GM12864 (cell line): ENCODE data around the gene WDR19.
"Not testable (repeated sequence)": the region's sequence is repeated elsewhere in the genome, so short reads cannot be mapped to it uniquely, and the experiment has no call there.

Experiments
- DNase-seq: peaks from one replicate; pipeline ENCODE4 v3.0.0-alpha.2; 2011; ENCODE audit warnings: low read depth
- H3K4me3 ChIP-seq: 2 replicates; pipeline ENCODE4 v1.5.1; 2011; ENCODE audit warnings: mild to moderate bottlenecking, low read depth, low read length, control low read depth
- CTCF ChIP-seq: IDR thresholded peaks from 2 replicates; pipeline ENCODE4 v1.5.1; 2011; ENCODE audit warnings: low read depth, mild to moderate bottlenecking, moderate library complexity, low read length, control low read depth, inconsistent platforms; ENCODE audit errors: missing control alignments

WDR19 gene

DNA sequence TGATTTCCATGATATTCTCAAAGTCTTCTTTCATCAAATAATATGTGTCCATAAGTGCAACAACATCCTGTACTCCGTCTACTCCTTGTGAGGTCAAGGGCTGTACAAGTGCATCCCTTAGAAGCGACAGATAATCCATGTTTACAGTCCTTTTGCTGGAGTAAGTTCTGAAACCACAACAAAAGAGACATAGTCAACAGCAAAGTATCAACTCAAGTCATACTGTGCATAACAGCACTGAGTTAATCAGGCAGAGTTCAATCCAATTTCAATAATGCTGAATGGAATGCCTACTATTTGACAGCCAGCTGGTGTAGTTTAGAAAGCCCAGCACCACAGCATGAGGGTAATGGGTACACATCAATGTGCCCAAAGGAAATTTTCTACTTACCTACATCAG lies 109.4 kb downstream of the WDR19 start:
- no peak for TF ChIP-seq CTCF
- no peak for DNase-seq
- H3K4me3 ChIP-seq, result no peak overlapping the region

DNA sequence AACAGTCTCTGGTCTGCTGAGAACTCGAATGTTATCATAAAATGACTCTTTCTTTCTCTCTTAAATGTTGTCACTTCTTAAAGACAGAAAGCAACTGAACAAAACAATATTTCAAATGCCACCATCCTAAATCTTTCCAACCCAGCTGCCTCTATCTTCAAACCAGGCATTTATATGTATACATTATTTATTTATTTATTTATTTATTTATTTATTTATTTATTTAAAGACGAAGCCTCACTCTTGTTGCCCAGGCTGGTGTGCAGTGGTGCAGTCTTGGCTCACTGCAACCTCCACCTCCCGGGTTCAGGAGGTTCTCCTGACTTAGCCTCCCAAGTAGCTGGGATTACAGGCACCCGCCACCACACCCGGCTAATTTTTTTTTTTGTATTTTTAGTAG lies 110.1 kb downstream of the WDR19 start:
- DNase-seq, H3K4me3 ChIP-seq: not testable (repeated sequence)

DNA sequence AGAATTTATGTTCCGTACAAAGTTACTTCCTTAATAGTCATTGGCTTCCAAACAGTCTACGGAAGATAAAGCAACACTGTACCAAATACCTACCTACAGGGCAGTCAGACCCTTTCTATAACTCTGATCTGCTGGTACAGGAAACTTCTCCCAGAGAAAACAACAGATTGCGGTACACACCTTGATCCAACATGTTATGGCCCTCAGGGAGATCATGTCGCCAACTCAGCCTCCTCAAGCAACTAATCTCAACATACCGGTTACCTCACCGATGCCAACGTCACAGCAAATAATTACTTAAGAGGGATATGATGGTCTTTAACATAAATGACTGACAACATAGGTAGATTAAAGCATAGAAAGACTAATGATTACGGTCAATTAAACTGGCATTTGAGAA lies 113.5 kb downstream of the WDR19 start:
- TF ChIP-seq CTCF, result no peak
- H3K4me3 ChIP-seq, result no peak overlapping the region
- no peak for DNase-seq

- no peak for TF ChIP-seq CTCF
- DNase-seq, result no peak
- no peak overlapping the region for H3K4me3 ChIP-seq
Observed at GRCh38 chr4:39302901-39303300, 120.6 kb downstream of the WDR19 start.

- H3K4me3 ChIP-seq, result no peak overlapping the region
- no peak for DNase-seq
- no peak for TF ChIP-seq CTCF
Observed at GRCh38 chr4:39303871-39304270, 121.5 kb downstream of the WDR19 start.

GRCh38 chr4:39304651-39305050 lies 122.3 kb downstream of the WDR19 start:
- no peak for TF ChIP-seq CTCF
- DNase-seq, result no peak
- no peak overlapping the region for H3K4me3 ChIP-seq

GRCh38 chr4:39305912-39306677 lies 123.8 kb downstream of the WDR19 start:
- no peak for DNase-seq
- TF ChIP-seq CTCF, result no peak
- no peak overlapping the region for H3K4me3 ChIP-seq
